CD4-positive, alpha-beta memory T cell (primary cell): Measurements from ENCODE around the gene SYT2. TPM values are rescaled to one million over a fixed set of nuclear protein-coding genes. Genes with fewer than 3 reads are reported as not detected.

Source experiments
- CTCF ChIA-PET: fragments of 350-600 bp; sonication (Branson Sonifier 250); formaldehyde crosslinking; loops from one replicate; lab custom pipeline; 2021; ENCODE audit warnings: inconsistent platforms; ENCODE audit not compliant: partially characterized antibody; lab: Charles Lee
- POLR2A ChIA-PET: fragments of 350-600 bp; sonication (Branson Sonifier 250); formaldehyde crosslinking; loops from one replicate; lab custom pipeline; 2021; ENCODE audit not compliant: partially characterized antibody; lab: Charles Lee
- DNase-seq, 5 donors: peaks; one replicate each; pipeline versions ENCODE4 v3.0.0 to v3.0.0-alpha.2; 2020 to 2022; ENCODE audit warnings: mixed read lengths in 1 of 5
- H3K27ac ChIP-seq: one replicate; pipeline ENCODE4 v1.7.0; 2013; ENCODE audit warnings: low read depth, low read length
- H3K27me3 ChIP-seq: 2 replicates; pipeline ENCODE4 v1.7.0; 2013; ENCODE audit warnings: mild to moderate bottlenecking, low read length, moderate library complexity; ENCODE audit not compliant: insufficient read depth
- H3K36me3 ChIP-seq: 2 replicates; pipeline ENCODE4 v1.7.0; 2013; ENCODE audit warnings: mild to moderate bottlenecking, low read length, moderate library complexity; ENCODE audit not compliant: insufficient read depth
- H3K4me1 ChIP-seq: 2 replicates; pipeline ENCODE4 v1.7.0; 2013; ENCODE audit warnings: mild to moderate bottlenecking, low read length, moderate library complexity; ENCODE audit not compliant: insufficient read depth
- H3K4me3 ChIP-seq, 2 donors: one replicate each; pipeline ENCODE4 v1.7.0; 2013; ENCODE audit warnings: low read length in 2 of 2, mild to moderate bottlenecking in 1 of 2
- H3K9me3 ChIP-seq, 2 donors: one replicate each; pipeline ENCODE4 v1.7.0; 2013; ENCODE audit warnings: low read length in 2 of 2, control low read depth in 1 of 2; ENCODE audit not compliant: control insufficient read depth in 1 of 2
- H3K27ac Mint-ChIP-seq, 7 donors: one replicate each; pipeline ENCODE4 v1.8.0; 2020 to 2021; ENCODE audit warnings: mixed read lengths in 7 of 7, mild to moderate bottlenecking in 6 of 7, inconsistent platforms in 3 of 7, moderate library complexity in 3 of 7
- H3K27me3 Mint-ChIP-seq, 2 donors: one replicate each; pipeline ENCODE4 v1.8.0; 2020 to 2021; ENCODE audit warnings: mixed read lengths in 2 of 2
- H3K36me3 Mint-ChIP-seq, 2 donors: one replicate each; pipeline ENCODE4 v1.8.0; 2020 to 2021; ENCODE audit warnings: mixed read lengths in 2 of 2, inconsistent platforms in 1 of 2, mild to moderate bottlenecking in 1 of 2
- H3K4me1 Mint-ChIP-seq, 4 donors: one replicate each; pipeline ENCODE4 v1.8.0; 2020 to 2021; ENCODE audit warnings: mixed read lengths in 4 of 4, mild to moderate bottlenecking in 1 of 4
- H3K4me3 Mint-ChIP-seq, 8 donors: one replicate each; pipeline ENCODE4 v1.8.0; 2020 to 2021; ENCODE audit warnings: mixed read lengths in 8 of 8, mild to moderate bottlenecking in 7 of 8, moderate library complexity in 6 of 8, inconsistent platforms in 3 of 8
- H3K9me3 Mint-ChIP-seq, 8 donors: one replicate each; pipeline ENCODE4 v1.8.0; 2020 to 2021; ENCODE audit warnings: mixed read lengths in 8 of 8, mild to moderate bottlenecking in 5 of 8, inconsistent platforms in 3 of 8, moderate library complexity in 1 of 8
- intact Hi-C: fragments of 100-400 bp; cut with micrococcal nuclease; formaldehyde crosslinking; loops from one replicate; pipeline ENCODE4 v1.15.1; 2023
- polyA plus RNA-seq, 2 donors: library from polyadenylated mRNA; unstranded; fragments of 300-500 nt; fragmentation: Illumina TruSeq; gene quantifications; one replicate each; pipeline ENCODE4 v1.2.3, GENCODE V29; 2021
- total RNA-seq, 2 experiments: library from RNA; stranded (reverse); gene quantifications; one replicate each; pipeline ENCODE4 v1.2.3, GENCODE V29; 2021

Gene SYT2
- total RNA-seq (not detected), polyA plus RNA-seq (under 1 TPM in 1 of 2 donors, not detected in 1; 0.03 TPM)

DNA sequence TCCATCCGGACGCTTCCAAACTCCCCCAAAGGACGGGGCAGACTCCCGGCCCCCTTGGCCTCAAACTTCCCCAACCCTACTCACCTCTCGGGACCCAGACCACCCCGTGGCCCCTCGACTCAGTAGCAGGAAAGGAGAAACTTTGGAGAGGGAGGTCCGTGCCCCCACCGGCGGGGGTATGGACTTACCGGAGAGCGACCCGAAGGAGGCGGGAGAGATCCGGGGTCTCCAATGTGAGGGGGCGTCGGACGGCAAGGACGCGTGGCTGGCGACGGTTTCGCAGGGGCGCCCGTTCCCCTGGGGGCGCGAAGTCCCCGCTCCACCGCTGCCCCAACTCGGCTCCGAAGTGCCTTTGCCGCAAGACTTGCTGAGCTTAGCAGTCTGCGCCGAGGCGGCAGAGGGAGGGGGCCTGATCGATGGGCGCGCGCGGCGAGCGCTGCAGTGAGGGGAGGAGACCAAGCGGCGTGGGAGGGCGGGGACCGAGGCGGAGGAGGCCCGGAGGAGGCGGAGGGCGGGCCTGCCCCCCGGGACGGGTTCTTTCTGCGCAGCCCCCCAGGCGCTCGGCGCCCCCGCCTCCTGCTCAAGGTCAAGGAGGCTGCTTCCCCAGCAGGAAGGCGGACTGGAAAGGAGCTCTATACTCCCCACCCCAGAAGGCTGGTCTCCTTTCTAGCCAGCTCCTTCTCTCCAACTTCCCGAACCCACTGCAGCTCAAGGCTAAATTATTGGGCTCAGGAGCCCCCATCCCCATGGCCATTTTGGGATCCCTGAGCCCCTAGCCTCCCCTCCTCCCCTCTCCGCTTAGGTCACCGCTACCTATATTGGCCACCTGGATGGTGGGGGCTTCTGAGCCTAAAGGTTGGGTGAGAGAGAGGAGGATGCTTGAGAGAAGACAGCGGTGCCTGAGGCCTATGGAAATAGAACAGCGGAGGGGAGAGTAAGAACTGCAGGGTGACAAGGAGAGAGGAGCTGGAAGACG lies at the start of gene SYT2:
Gene SYT2 (minus strand): TSS at position 385 of the 976 bp plus-strand sequence. CDS start 104,682 bp downstream, outside the sequence.
- H3K27me3 Mint-ChIP-seq = peaks cover 45 to 55% of the 10 kb centered on the region in 2 donors
- CTCF ChIA-PET = no interaction called here
- Histone ChIP-seq H3K4me3 (no peak within 1 kb of the TSS), H3K36me3 (no peaks in the 10 kb centered on the region), H3K27ac (no peak within 1 kb of the TSS), H3K27me3 (peaks cover 27% of the 10 kb centered on the region), H3K4me1 (no peaks in the 10 kb centered on the region), H3K9me3 (no peaks in the 10 kb centered on the region)
- no peaks in the 10 kb centered on the region for H3K36me3 Mint-ChIP-seq
- H3K9me3 Mint-ChIP-seq = no peaks in the 10 kb centered on the region
- no peak for DNase-seq
- H3K4me3 Mint-ChIP-seq = peak within 1 kb of the TSS in 2 of 8 donors; percentile 8 to 31
- POLR2A ChIA-PET = no interaction called here
- no peak within 1 kb of the TSS for H3K27ac Mint-ChIP-seq
- intact Hi-C loops = no loop called here
- peaks cover 0 to 5% (median 0%) of the 10 kb centered on the region in 4 donors for H3K4me1 Mint-ChIP-seq

DNA sequence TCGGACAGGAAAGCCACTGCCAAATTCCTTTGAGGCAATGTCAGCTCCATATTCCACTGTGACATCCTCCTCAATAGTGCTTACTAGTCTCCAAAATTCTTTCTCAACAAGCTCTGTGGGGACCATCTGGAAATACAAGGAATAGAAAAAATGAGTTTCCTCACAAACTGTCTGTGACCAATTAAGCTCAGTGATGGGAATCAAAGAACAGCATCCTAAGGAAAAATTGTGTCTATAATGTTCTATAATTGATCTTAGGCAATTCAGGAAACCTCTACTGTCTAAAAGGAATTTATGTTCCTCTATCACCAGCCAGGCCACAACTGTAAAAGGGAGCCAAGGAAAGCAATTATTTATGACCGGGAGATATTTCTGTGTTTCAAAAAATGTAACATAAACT lies 46.1 kb upstream of the SYT2 start:
- Mint-ChIP-seq H3K27ac (peak overlapping the region in 1 of 7 donors; percentile 36), H3K27me3 (no peaks in the 10 kb centered on the region), H3K4me3 (no peak overlapping the region), H3K9me3 (no peaks in the 10 kb centered on the region), H3K36me3 (peaks cover 27 to 72% of the 10 kb centered on the region in 2 donors), H3K4me1 (no peaks in the 10 kb centered on the region)
- Histone ChIP-seq H3K4me1 (no peaks in the 10 kb centered on the region), H3K27ac (no peak overlapping the region), H3K9me3 (no peaks in the 10 kb centered on the region), H3K36me3 (peaks cover 69% of the 10 kb centered on the region), H3K27me3 (no peaks in the 10 kb centered on the region), H3K4me3 (no peak overlapping the region)
- intact Hi-C loops = no loop called here
- CTCF ChIA-PET = no interaction called here
- DNase-seq = no peak
- POLR2A ChIA-PET = no interaction called here

DNA sequence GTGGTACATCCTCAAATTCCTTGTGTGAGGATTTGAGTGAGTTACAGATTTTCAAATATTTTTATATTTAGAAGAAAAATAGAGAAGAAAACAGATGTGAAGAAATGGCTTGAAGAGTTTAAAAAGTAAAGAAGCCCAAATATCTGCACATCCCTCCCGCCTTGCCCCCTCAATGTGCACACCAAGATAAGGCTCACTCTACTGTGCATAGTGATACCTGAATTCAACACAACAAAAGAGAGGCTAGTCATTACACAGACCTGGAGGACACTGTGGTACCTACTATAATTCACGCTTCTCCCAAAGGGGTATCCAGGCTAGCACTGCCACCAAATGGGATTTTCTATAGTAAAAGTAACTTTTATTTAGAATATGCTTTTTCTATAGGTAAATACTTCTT lies 44.0 kb upstream of the SYT2 start:
- H3K36me3 Mint-ChIP-seq = peaks cover 29 to 73% of the 10 kb centered on the region in 2 donors

DNA sequence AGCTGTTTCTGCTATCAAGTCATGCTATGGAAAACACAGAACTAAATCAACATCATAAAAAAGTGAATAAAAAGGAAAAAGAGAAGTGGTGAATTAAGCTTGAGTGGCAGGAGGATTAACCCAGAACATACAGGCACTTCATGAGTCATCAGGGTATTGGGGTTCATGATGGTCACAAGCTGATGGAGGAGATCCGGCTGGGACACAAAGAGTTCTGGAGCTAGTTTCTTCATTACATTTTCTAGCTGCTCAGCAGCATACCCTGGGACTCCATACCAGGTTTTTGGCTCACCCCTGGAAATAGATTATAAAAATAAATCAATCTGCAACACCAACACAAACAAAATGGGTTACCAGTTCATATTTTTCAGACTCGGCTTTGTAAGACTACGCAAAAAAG lies 42.5 kb upstream of the SYT2 start:
- intact Hi-C loops = no loop called here
- Mint-ChIP-seq H3K27me3 (no peaks in the 10 kb centered on the region), H3K27ac (peak overlapping the region in 2 of 7 donors; percentile 8 to 31), H3K9me3 (no peaks in the 10 kb centered on the region), H3K36me3 (peaks cover 34 to 77% of the 10 kb centered on the region in 2 donors), H3K4me3 (no peak overlapping the region), H3K4me1 (no peaks in the 10 kb centered on the region)
- no peak for DNase-seq
- Histone ChIP-seq H3K4me3 (no peak overlapping the region), H3K27me3 (no peaks in the 10 kb centered on the region), H3K9me3 (no peaks in the 10 kb centered on the region), H3K27ac (no peak overlapping the region), H3K36me3 (peaks cover 69% of the 10 kb centered on the region), H3K4me1 (no peaks in the 10 kb centered on the region)
- POLR2A ChIA-PET = no interaction called here
- CTCF ChIA-PET = interaction anchor here (3.8 kb wide), 1 partner anchor 100 kb away, joined by 23 read pairs; no protein-coding TSS in a partner anchor

More for the DNA sequence above, 44.0 kb upstream of the SYT2 start:
- Mint-ChIP-seq H3K27me3 (no peaks in the 10 kb centered on the region), H3K9me3 (no peaks in the 10 kb centered on the region), H3K4me3 (no peak overlapping the region), H3K4me1 (no peaks in the 10 kb centered on the region), H3K27ac (peak overlapping the region in 1 of 7 donors; percentile 75)
- no peak overlapping the region for H3K4me3 ChIP-seq
- DNase-seq = no peak
- H3K27me3 ChIP-seq = no peaks in the 10 kb centered on the region
- POLR2A ChIA-PET = no interaction called here
- CTCF ChIA-PET = no interaction called here
- H3K4me1 ChIP-seq = no peaks in the 10 kb centered on the region
- H3K9me3 ChIP-seq = no peaks in the 10 kb centered on the region
- H3K27ac ChIP-seq = no peak overlapping the region
- intact Hi-C loops = no loop called here
- H3K36me3 ChIP-seq = peaks cover 68% of the 10 kb centered on the region

DNA sequence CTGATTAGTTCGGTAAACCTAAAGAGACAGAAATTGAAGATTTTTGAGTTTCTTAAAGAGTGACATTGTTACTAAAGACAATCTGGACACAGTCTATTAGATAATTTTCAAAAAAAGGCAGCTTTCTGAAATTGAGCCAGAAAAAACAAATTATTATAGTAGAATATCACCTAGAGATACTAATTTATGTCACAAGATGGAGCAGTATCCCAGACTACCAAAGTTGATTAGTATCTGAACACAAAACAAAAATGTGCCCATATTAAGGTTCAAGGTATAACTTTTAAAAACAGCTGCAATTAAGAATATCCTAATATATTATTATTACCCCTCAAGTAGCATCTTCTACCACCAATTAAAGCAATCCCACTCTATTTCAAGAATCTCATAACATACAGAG lies 40.5 kb upstream of the SYT2 start:
- POLR2A ChIA-PET = no interaction called here
- H3K27ac ChIP-seq = no peak overlapping the region
- no peak overlapping the region for H3K4me3 Mint-ChIP-seq
- peaks cover 35 to 71% of the 10 kb centered on the region in 2 donors for H3K36me3 Mint-ChIP-seq
- H3K36me3 ChIP-seq = peaks cover 56% of the 10 kb centered on the region
- H3K4me1 ChIP-seq = no peaks in the 10 kb centered on the region
- intact Hi-C loops = loop anchor here (1.0 kb wide), 1 partner anchor 249 kb away; no protein-coding TSS in a partner anchor
- peaks cover 0 to under 1% (median 0%) of the 10 kb centered on the region in 8 donors for H3K9me3 Mint-ChIP-seq
- CTCF ChIA-PET = interaction anchor here (0.7 to 3.8 kb wide), 11 partner anchors 11 to 737 kb away, joined by 3 to 23 read pairs (median 4); no protein-coding TSS in a partner anchor
- no peaks in the 10 kb centered on the region for H3K4me1 Mint-ChIP-seq
- H3K4me3 ChIP-seq = no peak overlapping the region
- H3K27me3 ChIP-seq = no peaks in the 10 kb centered on the region
- H3K27ac Mint-ChIP-seq = peak overlapping the region in 1 of 7 donors; percentile 32
- no peaks in the 10 kb centered on the region for H3K9me3 ChIP-seq
- H3K27me3 Mint-ChIP-seq = no peaks in the 10 kb centered on the region
- DNase-seq = peak in 2 of 5 donors; percentile 1 to 7

DNA sequence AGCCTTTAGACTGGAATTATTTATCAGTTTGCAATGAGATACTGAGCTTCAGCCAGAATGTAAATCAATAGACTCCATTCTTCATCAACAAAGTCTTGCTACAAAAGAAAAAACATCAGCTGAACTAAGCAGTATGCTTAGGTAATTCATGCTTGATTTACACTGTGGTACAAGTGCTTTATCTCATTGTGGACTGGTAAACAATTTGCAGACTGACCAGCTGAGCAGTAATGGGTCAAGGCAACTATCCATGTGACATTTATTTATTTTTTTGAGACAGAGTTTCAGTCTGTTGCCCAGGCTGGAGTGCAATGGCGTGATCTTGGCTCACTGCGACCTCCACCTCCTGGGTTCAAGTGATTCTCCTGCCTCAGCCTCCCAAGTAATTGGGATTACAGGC lies 39.8 kb upstream of the SYT2 start:
- intact Hi-C loops = no loop called here
- CTCF ChIA-PET = interaction anchor here (0.7 to 3.8 kb wide), 8 partner anchors 12 to 738 kb away, joined by 3 to 23 read pairs (median 6); no protein-coding TSS in a partner anchor
- Mint-ChIP-seq H3K4me3 (no peak overlapping the region), H3K4me1 (no peaks in the 10 kb centered on the region), H3K9me3 (peaks cover 0 to 2% (median 0%) of the 10 kb centered on the region in 8 donors), H3K36me3 (peaks cover 35 to 71% of the 10 kb centered on the region in 2 donors), H3K27me3 (no peaks in the 10 kb centered on the region), H3K27ac (no peak overlapping the region)
- Histone ChIP-seq H3K4me1 (no peaks in the 10 kb centered on the region), H3K4me3 (no peak overlapping the region), H3K9me3 (no peaks in the 10 kb centered on the region), H3K27me3 (no peaks in the 10 kb centered on the region), H3K27ac (no peak overlapping the region), H3K36me3 (peaks cover 54% of the 10 kb centered on the region)
- POLR2A ChIA-PET = interaction anchor here (0.7 kb wide), 1 partner anchor 22 kb away, joined by 3 read pairs; no protein-coding TSS in a partner anchor
- no peak for DNase-seq

DNA sequence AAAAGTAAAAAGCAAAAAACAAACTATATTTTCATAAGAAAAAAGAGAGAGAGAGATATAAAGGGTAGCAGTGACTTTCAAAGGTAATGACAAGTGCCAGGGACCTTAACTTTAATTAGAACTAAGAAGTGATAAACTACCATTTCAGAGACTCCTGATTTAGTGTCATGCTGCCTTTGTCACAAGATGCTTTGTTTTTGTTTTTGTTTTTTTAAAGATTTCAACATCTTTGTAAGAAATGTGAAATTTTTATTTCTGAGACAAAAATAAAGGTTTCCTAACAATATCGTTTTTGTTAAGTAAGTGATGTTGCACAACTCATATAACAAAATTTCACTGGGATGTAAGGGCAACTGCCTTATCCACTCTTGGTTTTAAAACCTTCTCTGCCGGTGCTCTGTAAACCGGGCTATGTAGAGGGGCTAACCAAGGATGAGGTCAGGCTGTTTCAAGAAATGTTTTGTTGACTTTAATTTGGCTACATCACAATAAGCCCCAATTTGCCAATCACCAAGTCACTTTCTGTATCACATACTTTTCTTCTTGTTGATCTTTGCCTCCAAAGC lies 35.2 kb upstream of the SYT2 start:
- ChIA-PET CTCF (no interaction called here), POLR2A (no interaction called here)
- intact Hi-C loops = no loop called here
- peaks cover 62 to 83% of the 10 kb centered on the region in 2 donors for H3K36me3 Mint-ChIP-seq
- H3K9me3 Mint-ChIP-seq = peaks cover 0 to 5% (median 0%) of the 10 kb centered on the region in 8 donors
- H3K27ac Mint-ChIP-seq = no peak overlapping the region
- Histone ChIP-seq H3K9me3 (no peaks in the 10 kb centered on the region), H3K27ac (no peak overlapping the region), H3K4me1 (no peaks in the 10 kb centered on the region), H3K27me3 (no peaks in the 10 kb centered on the region), H3K36me3 (peaks cover 57% of the 10 kb centered on the region), H3K4me3 (no peak overlapping the region)
- no peaks in the 10 kb centered on the region for H3K4me1 Mint-ChIP-seq
- no peak for DNase-seq
- H3K4me3 Mint-ChIP-seq = no peak overlapping the region
- no peaks in the 10 kb centered on the region for H3K27me3 Mint-ChIP-seq
